Breast epithelium (tissue), 3 donors: ENCODE data around the gene COL15A1.

Experiments
- POLR2A ChIP-seq: fragments of 450-650 bp; IDR thresholded peaks from one replicate; pipeline ENCODE4 v1.6.1; 2016; ENCODE audit warnings: antibody characterized with exemption, mild to moderate bottlenecking, moderate library complexity
- POLR2AphosphoS5 ChIP-seq, 3 donors: sonication (generic); formaldehyde crosslinking; IDR thresholded peaks; one replicate each; pipeline ENCODE4 v1.6.1; 2017; ENCODE audit warnings: antibody characterized with exemption in 3 of 3
- TF ChIP-seq, protein P1 (sequence below), 3 donors: fragments of 450-650 bp; IDR thresholded peaks; one replicate each; pipeline ENCODE4 v1.5.1; 2016 to 2017; ENCODE audit warnings: antibody characterized with exemption in 3 of 3, mild to moderate bottlenecking in 3 of 3, moderate library complexity in 3 of 3

DNA sequence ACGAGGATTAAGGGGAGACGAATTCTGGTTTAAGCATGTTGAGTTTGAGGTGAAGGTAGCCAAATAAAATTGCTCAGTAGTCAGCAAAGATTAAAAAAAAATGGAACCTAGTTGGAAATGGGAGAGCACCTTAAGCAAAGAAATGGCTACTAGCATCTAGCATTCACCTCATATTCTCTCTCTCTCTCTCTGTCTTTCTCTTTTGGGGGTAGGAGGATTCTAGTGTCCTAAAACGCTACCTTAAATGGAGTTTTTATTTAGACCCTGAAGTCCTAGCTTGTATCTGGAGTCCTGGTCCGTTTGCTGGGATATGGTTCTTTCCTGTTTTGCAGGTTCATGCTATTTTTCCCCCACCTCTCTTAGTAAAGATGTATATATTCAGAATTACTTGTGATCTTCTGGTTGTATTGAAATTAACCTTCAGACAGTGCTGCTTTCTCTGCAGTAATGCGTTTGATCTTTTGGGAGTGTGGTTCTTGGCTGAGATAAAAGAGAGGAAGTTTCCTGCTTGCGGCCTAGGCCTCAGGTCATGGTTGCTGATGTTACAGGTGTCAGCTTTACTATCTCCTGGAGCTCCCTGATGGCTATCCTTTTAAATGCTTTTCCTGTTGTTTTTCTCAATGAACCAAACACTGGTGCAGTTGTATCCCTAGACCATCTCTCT, 169.2 kb downstream of the COL15A1 start:
- TF ChIP-seq, protein P1, sequence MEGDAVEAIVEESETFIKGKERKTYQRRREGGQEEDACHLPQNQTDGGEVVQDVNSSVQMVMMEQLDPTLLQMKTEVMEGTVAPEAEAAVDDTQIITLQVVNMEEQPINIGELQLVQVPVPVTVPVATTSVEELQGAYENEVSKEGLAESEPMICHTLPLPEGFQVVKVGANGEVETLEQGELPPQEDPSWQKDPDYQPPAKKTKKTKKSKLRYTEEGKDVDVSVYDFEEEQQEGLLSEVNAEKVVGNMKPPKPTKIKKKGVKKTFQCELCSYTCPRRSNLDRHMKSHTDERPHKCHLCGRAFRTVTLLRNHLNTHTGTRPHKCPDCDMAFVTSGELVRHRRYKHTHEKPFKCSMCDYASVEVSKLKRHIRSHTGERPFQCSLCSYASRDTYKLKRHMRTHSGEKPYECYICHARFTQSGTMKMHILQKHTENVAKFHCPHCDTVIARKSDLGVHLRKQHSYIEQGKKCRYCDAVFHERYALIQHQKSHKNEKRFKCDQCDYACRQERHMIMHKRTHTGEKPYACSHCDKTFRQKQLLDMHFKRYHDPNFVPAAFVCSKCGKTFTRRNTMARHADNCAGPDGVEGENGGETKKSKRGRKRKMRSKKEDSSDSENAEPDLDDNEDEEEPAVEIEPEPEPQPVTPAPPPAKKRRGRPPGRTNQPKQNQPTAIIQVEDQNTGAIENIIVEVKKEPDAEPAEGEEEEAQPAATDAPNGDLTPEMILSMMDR (IDR thresholded peaks at IDR 0.05), result no peak
- TF ChIP-seq POLR2A (no peak), POLR2AphosphoS5 (IDR thresholded peaks at IDR 0.05) (no peak)
